Stimulated activated CD4-positive, alpha-beta T cell treated with anti-CD3 and anti-CD28 coated beads, Interleukin-12 subunit alpha, Interleukin-12 subunit beta, amount 100 ng/mL, for 4 hours (primary cell): ENCODE measurements around the gene GORASP1.

Source experiments
- DNase-seq: peaks from one replicate; pipeline ENCODE4 v3.0.0-alpha.2; 2020

GORASP1 gene

DNA sequence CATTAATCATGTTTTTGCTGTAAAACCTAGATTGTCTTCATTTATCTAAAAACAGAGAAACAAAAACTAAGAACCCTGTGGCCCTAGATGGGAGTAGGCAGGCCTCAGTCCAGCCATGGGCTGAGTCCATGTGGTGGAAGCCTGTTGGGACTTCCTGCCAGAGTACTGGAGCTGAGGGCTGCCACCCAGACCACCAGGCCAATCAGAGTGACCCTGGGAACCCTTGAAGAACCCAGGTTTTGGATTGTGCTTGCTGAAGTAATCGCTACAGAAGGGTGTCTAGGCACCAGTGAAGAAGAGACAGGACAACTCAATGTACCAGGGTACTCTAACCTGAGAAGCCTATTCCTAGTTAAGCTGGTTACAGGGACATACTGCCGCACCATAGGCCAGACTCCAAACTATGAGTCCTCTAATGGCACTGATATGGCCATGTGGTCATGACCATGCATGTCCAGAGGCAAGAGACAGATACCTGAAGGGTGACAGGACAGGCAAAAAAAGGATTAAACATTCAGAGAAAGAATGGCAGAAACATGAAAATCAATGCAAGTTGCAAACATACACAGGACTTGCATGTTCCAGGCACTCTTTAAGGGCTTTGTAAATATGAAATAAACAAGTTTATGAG lies 33.0 kb upstream of the GORASP1 start:
- no peak for DNase-seq

- DNase-seq: no peak
These were observed 32.0 kb upstream of the GORASP1 start for GRCh38 chr3:39139442-39139841.

DNA sequence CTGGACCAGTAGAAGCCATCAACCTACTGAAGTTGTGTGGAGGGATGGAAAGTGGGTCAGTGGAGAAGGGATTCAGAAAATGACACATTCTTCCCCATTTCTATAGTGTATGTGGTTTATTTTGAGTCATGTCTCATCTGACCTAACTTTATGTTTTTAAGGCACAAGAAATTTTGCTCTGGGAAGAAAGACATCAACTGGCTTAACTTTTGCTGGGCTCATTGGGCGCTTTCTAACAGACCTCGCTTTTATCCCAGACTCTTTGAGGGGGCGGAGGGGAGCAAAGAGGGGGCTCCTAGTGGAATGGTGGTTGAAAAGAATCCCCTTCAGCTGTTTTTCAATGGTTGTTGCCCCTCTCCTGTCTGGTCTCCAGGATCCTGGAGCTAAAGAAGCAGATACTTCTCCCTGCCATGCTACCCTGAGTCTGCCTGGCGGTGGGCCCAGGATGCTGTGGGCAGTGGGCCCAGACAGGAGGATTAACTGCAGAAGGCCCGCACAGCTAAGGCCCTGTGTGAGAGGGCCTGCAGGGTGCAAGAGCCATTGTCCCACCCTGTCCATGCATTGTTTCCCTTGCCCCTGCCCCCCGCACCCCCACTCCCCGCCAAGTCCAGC lies 31.5 kb upstream of the GORASP1 start:
- no peak for DNase-seq

- no peak for DNase-seq
These were observed 30.8 kb upstream of the GORASP1 start for GRCh38 chr3:39137991-39138803.

GRCh38 chr3:39137435-39137936 lies 30.1 kb upstream of the GORASP1 start:
- no peak for DNase-seq

GRCh38 chr3:39136533-39137434 lies 29.4 kb upstream of the GORASP1 start:
- no peak for DNase-seq

DNA sequence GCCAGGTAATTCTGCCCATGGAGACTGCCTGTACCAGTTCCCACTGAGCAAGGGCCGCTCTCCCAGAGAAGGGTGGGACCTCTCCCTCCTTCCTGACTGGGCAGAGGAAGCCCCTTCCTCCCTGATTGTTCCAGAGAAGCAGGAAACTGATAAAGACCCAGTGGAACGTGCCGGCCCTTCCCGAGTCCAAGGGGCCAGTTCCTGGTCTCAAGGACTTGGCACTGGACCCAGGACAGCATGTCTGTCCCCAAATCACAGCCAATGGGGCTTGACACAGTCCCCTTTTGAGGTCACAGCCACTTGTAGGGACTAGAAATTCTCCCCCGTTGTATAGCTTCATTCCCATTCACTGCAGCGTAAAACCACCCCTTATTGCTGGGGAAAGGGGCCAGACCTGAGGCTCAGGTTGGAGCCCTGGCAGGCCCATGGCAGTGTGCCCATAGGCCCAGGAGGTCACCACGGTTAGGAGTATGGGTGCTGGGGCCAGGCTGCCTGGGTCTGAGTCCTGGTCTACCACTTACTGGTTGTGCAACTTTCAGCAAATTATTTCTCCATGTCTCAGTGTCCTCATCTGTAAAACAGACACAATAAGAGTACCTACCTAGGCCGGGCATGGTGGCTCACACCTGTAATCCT lies 27.9 kb upstream of the GORASP1 start:
- no peak for DNase-seq

DNA sequence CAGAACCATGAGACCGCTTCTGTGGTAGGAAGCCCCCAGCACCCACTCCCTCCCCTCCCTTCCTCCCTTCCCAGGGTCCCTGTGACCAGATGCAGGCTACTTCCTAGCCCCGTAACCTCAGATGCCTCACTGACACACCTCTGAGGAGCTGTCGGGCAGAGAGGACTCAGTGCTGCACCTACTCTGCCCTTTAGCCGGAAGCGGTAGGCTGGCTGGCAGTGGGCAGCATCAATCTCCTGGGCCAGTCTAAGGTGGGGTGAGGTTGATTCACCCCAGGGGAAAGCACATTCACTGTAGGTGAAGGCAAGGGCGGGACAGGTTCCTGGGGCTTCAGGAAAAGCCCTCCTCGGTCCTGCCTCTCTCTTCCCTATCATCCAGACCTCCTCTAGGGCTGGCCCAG lies 26.9 kb upstream of the GORASP1 start:
- no peak for DNase-seq

- no peak for DNase-seq
These were observed 26.4 kb upstream of the GORASP1 start for GRCh38 chr3:39133822-39134221.

DNA sequence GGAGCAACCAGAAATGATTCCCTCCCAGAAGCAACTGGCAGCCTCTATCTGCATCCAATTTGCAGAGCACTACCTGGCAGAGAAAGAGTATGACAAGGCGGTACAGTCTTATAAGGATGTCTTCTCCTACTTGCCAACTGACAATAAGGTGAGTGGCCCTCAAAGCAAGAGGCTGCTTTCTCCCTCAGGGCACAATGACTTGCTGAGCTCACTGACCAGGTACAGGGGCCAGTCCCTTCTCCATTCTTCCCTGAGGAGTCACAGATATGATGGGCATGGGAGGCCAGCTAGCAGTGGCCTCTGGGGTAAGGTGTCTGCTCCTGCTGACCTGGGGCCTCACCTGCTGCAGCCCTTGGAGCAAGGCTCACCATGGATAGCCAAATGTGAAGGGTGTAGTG lies 25.7 kb upstream of the GORASP1 start:
- DNase-seq: no peak

- no peak for DNase-seq
These were observed 25.0 kb upstream of the GORASP1 start for GRCh38 chr3:39132096-39133092.

GRCh38 chr3:39130693-39131265 lies 23.4 kb upstream of the GORASP1 start:
- DNase-seq: no peak

- DNase-seq: no peak
These were observed 22.6 kb upstream of the GORASP1 start for GRCh38 chr3:39130026-39130425.

DNA sequence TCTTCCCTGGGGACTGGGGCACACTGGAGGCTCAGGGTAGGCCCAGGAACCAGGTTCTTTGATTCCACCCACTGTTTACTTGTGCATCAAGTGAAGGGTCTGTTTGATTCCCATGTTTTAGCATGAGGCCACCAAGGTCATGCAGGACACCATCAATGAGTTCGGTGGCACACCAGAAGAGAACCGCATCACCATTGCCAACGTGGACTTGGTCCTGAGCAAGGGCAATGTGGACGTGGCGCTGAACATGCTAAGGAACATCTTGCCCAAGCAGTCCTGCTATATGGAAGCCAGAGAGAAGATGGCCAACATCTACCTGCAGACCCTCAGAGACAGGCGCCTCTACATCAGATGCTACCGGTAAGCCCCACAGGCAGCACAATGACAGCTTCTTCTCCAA lies 21.5 kb upstream of the GORASP1 start:
- DNase-seq: no peak

- DNase-seq: no peak
These were observed 20.5 kb upstream of the GORASP1 start for GRCh38 chr3:39127908-39128304.

GRCh38 chr3:39127269-39127907 lies 20.0 kb upstream of the GORASP1 start:
- no peak for DNase-seq

DNA sequence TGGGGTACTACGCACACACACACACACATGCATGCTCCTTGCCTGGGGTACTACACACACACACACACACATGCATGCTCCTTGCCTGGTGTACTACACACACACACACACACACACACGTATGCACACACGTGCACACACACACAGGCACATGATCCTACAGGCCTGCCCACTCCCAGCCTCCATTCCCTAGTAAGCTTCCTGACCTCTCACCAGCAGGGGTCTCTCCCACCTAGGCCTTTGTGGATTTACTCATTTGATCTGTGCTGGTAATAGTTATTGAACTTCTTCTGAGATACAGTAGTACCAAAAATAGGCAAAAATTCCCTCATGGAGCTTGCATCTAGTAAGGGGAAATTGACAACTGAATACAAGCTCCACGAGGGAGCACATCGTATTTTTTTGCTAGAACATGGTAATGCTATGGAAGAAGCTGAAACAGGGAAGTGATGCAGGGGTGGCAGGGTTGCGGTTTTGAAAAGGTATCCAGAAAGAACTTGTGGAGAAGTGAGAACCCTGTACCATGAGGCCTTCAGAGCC lies 19.2 kb upstream of the GORASP1 start:
- DNase-seq: no peak

GRCh38 chr3:39125841-39126500 lies 18.5 kb upstream of the GORASP1 start:
- no peak for DNase-seq
